Measurements from ENCODE around the gene FLT4.
"Not testable (repeated sequence)": the region's sequence is repeated elsewhere in the genome, so short reads cannot be mapped to it uniquely, and the experiment has no call there.

The FLT4 gene

DNA sequence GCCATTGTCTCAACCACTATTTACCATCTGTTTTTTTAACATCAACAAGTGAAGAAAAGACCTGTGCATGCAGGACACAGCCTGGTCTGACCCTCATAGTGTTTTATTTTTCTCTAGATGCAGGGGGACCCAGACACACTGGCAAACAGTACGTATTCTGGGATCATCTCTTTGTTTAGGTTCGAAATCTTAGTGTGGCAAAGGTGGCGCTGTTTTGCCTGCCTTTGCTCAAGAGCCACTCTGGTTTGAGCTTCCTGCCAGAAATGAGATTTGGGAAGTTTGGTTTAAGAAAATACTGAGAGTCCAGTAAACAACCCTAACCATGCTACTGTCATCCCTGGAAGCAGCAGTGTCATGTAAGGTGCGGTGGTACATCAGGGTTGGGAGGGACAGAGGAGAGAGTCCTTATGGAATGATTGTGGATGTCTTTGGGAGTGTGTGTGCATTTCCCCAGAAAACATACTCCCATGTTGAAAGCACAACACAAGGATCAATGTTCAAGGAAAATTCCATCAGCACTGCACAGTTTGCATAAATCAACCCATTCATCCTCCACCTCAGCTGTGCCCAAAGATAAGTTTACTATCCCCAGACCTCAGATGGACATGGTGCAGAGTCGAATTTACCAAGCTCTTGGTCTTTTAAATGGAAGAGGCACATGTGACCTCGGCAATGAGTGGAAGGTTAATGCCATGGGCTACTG lies 34.0 kb upstream of the FLT4 start:
- no peak overlapping the region for H3K4me3 ChIP-seq (ENCODE audit: low read depth in 1 of 2, low read length in 1 of 2)
- TF ChIP-seq, protein P1, sequence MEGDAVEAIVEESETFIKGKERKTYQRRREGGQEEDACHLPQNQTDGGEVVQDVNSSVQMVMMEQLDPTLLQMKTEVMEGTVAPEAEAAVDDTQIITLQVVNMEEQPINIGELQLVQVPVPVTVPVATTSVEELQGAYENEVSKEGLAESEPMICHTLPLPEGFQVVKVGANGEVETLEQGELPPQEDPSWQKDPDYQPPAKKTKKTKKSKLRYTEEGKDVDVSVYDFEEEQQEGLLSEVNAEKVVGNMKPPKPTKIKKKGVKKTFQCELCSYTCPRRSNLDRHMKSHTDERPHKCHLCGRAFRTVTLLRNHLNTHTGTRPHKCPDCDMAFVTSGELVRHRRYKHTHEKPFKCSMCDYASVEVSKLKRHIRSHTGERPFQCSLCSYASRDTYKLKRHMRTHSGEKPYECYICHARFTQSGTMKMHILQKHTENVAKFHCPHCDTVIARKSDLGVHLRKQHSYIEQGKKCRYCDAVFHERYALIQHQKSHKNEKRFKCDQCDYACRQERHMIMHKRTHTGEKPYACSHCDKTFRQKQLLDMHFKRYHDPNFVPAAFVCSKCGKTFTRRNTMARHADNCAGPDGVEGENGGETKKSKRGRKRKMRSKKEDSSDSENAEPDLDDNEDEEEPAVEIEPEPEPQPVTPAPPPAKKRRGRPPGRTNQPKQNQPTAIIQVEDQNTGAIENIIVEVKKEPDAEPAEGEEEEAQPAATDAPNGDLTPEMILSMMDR (IDR thresholded peaks at IDR 0.05) = no peak
- H3K27me3 ChIP-seq = peaks cover 30% of the 10 kb centered on the region
- no peaks in the 10 kb centered on the region for H3K36me3 ChIP-seq
- H3K4me1 ChIP-seq (ENCODE audit: control insufficient read depth in 1 of 2, insufficient read depth in 1 of 2, low read depth in 1 of 2, low read length in 1 of 2) = no peaks in the 10 kb centered on the region
- H3K27ac ChIP-seq = no peak overlapping the region
- no peaks in the 10 kb centered on the region for H3K9me3 ChIP-seq

DNA sequence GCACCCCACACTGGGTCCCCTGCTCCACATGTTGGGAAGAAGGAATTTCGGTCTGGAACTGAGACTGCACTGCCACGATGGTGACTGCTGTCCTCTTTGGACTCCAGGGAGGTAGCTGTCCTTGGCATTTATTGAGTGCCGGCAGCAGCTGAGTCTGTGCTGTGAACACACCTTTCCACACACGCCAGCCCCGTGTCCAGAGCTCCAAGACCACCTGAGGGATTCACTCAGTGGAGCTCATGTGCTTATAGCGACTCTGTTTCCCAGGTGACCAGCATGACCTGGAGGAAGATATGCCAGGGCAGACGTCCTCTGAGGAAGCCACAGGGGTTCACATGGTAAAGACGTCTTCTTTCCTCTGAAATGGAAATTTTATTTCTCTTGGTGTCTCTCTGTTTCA lies 33.2 kb upstream of the FLT4 start:
- Histone ChIP-seq H3K9me3 (no peaks in the 10 kb centered on the region), H3K27ac (no peak overlapping the region), H3K4me3 (ENCODE audit: low read depth in 1 of 2, low read length in 1 of 2) (no peak overlapping the region), H3K4me1 (ENCODE audit: control insufficient read depth in 1 of 2, insufficient read depth in 1 of 2, low read depth in 1 of 2, low read length in 1 of 2) (no peaks in the 10 kb centered on the region), H3K36me3 (no peaks in the 10 kb centered on the region), H3K27me3 (peaks cover 25% of the 10 kb centered on the region)
- TF ChIP-seq, protein P1 (IDR thresholded peaks at IDR 0.05) = no peak

DNA sequence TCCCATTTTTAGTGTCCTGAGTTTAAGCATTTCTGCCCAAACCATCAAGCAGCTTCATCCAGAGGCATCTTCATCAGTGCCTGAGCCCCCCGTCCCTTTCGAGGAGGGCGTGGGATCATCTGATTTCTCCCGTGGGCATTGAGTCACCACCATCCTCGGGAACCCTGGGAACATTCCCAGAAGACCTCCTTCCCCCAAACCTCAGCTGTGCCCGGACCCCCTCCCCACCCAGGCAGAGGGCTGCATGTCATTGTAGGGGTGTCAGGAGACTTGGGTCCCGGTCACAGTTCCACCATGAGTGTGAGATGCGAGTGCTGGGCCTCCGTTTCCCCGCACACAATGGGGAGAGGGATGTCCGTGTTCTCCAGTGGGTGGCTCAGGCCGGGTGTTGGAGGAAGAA lies 32.6 kb upstream of the FLT4 start:
- H3K9me3 ChIP-seq; H3K36me3 ChIP-seq; H3K4me3 ChIP-seq (ENCODE audit: low read depth in 1 of 2, low read length in 1 of 2); H3K4me1 ChIP-seq (ENCODE audit: control insufficient read depth in 1 of 2, insufficient read depth in 1 of 2, low read depth in 1 of 2, low read length in 1 of 2); H3K27ac ChIP-seq: not testable (repeated sequence)
- H3K27me3 ChIP-seq = peaks cover 26% of the 10 kb centered on the region

DNA sequence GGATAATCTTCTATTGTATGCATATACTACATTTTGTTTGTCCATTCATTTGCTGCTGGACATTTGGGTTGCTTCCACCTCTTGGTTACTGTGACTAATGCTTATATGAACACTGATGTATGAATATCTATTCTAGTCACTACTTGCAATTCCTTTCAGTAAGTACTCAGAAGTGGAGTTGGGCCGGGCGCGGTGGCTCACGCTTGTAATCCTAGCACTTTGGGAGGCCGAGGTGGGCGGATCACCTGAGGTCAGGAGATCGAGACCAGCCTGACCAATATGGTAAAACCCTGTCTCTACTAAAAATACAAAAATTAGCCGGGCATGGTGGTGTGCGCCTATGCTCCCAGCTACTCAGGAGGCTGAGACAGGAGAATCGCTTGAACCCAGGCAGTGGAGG lies 28.9 kb upstream of the FLT4 start:
- H3K4me1 ChIP-seq (ENCODE audit: control insufficient read depth in 1 of 2, insufficient read depth in 1 of 2, low read depth in 1 of 2, low read length in 1 of 2); H3K4me3 ChIP-seq (ENCODE audit: low read depth in 1 of 2, low read length in 1 of 2): not testable (repeated sequence)
- H3K27me3 ChIP-seq = peaks cover 43% of the 10 kb centered on the region

DNA sequence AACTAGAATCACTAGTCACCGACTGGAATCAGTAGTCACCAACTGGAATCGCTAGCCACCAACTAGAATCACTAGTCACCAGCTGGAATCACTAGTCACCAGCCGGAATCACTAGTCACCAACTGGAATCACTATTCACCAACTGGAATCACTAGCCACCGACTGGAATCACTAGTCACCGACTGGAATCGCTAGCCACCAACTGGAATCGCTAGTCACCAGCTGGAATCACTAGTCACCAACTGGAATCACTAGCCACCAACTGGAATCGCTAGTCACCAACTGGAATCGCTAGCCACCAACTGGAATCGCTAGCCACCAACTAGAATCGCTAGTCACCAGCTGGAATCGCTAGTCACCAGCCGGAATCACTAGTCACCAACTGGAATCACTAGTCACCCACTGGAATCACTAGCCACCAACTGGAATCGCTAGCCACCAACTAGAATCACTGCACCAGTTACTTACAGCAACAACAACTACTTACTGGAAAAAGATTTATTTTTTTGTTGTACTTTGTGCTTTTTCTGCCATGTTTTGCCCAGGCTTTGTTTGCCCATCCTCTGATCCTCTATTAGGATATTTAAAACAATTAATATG lies 25.7 kb upstream of the FLT4 start:
- Histone ChIP-seq H3K27ac (no peak overlapping the region), H3K27me3 (peaks cover 69% of the 10 kb centered on the region), H3K9me3 (no peaks in the 10 kb centered on the region), H3K4me3 (ENCODE audit: low read depth in 1 of 2, low read length in 1 of 2) (no peak overlapping the region), H3K36me3 (no peaks in the 10 kb centered on the region), H3K4me1 (ENCODE audit: control insufficient read depth in 1 of 2, insufficient read depth in 1 of 2, low read depth in 1 of 2, low read length in 1 of 2) (no peaks in the 10 kb centered on the region)
- TF ChIP-seq, protein P1 (IDR thresholded peaks at IDR 0.05) = no peak

More for the DNA sequence above, 28.9 kb upstream of the FLT4 start:
- H3K36me3 ChIP-seq, H3K27ac ChIP-seq, H3K9me3 ChIP-seq: not testable (repeated sequence)

DNA sequence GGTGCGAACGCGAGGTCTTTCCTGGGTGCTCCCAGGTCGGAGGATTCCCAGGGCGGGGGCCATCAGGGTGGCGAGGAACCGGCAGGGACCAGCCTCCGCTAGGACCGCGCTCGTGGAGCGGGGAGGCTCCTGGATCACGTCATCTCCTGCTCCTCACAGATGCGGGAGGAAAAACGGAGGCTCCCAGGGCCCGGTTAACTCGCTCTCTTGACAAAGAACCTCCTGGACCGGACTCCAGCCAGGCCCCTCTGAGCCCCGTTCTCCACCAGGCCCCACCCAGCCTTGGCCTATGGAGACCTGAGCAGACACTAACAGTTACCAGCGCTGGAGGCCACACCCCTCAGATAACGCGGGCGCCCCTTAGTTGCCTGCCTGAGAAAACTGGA lies 24.7 kb upstream of the FLT4 start:
- H3K36me3 ChIP-seq; H3K4me3 ChIP-seq (ENCODE audit: low read depth in 1 of 2, low read length in 1 of 2); H3K27ac ChIP-seq; H3K9me3 ChIP-seq; H3K4me1 ChIP-seq (ENCODE audit: control insufficient read depth in 1 of 2, insufficient read depth in 1 of 2, low read depth in 1 of 2, low read length in 1 of 2): not testable (repeated sequence)
- peaks cover 69% of the 10 kb centered on the region for H3K27me3 ChIP-seq

DNA sequence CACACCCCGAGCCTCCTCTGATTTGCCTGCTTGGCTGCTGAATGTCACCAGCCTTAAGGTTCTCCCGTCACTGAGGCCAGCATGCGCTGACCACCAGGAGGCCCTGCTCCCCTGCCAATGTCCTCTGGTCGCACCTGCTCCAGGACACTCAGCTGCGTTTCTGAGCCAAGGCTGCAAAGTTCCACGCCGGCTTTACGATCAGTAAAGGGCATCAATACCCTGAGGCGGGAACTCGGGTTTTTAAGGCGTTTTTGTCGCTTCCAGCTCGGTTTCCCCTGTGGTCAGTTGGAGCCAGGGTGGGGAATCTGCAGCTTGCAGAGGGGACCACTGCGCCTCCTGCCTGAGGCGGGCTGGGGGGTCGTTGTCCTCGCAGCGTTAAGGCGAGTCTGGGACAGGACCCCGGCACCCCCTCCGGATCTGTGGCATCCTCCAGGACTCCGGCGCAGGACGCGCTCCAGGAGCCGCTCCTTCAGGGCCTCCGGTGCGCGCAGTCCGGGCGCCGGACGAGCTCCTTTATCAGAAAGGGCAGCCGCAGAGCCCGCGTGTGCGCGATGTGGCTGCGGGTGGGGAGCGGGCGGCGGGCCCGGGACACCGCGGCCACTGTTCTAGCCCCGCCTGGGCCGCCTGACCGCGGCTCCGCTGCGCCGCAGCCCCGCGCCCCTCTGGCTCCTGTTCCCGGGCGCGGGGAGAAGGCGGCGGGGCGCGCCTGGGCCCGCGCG lies 24.1 kb upstream of the FLT4 start:
- TF ChIP-seq, protein P1 (IDR thresholded peaks at IDR 0.05) = no peak
- no peaks in the 10 kb centered on the region for H3K9me3 ChIP-seq
- no peaks in the 10 kb centered on the region for H3K4me1 ChIP-seq (ENCODE audit: control insufficient read depth in 1 of 2, insufficient read depth in 1 of 2, low read depth in 1 of 2, low read length in 1 of 2)
- H3K27ac ChIP-seq = no peak overlapping the region
- H3K36me3 ChIP-seq = no peaks in the 10 kb centered on the region
- H3K27me3 ChIP-seq = peaks cover 69% of the 10 kb centered on the region
- H3K4me3 ChIP-seq (ENCODE audit: low read depth in 1 of 2, low read length in 1 of 2) = no peak overlapping the region

DNA sequence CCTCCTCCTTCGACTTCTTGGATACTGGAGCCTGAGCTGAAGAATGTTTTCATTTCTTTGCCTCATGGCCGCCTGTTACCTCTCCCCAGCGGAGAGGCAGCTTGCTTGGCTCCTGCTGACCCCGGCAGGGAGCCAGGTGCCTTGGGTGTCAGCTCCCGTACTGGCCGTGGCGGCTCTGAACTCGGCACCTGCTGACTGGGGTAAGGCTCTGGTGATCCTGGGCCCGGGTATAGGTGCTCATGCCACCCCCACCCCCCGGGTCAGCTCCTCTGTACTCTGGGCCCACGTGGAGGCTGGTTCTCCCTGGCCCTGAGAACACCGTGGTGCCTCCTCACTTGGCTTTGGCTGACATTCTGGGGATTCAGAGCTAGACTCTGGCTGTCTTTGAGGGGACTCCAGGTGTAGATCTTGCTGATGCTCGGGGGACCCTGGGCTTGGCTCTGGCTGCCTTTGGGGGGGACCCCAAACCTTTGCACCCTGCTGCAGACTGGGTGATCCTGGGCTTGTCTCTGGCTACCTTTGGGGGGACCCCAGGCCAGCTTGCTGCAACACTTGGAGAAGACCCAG lies 22.6 kb upstream of the FLT4 start:
- not testable (repeated sequence) for H3K27ac ChIP-seq; H3K4me3 ChIP-seq (ENCODE audit: low read depth in 1 of 2, low read length in 1 of 2); H3K9me3 ChIP-seq; H3K4me1 ChIP-seq (ENCODE audit: control insufficient read depth in 1 of 2, insufficient read depth in 1 of 2, low read depth in 1 of 2, low read length in 1 of 2); H3K36me3 ChIP-seq
- peaks cover 63% of the 10 kb centered on the region for H3K27me3 ChIP-seq
